GM19452 (cell line): Measurements from ENCODE around the gene DYNC1LI1.

ENCODE experiments used
- ATAC-seq: cut with Tn5 transposase; IDR thresholded peaks from one replicate; pipeline ENCODE4 v1.9.1; 2021; ENCODE audit not compliant: unreplicated experiment

Gene DYNC1LI1

GRCh38 chr3:32570421-32571191 lies at the start of gene DYNC1LI1:
Gene DYNC1LI1, minus strand, starts transcription at chr3:32570858. Its CDS starts 88 bp downstream, at chr3:32570770.
- ATAC-seq: peak; percentile 86

GRCh38 chr3:32619395-32619794 lies 48.7 kb upstream of the DYNC1LI1 start:
- ATAC-seq: no peak

GRCh38 chr3:32616267-32616962 lies 45.8 kb upstream of the DYNC1LI1 start:
- no peak for ATAC-seq

- no peak for ATAC-seq
These were observed 44.3 kb upstream of the DYNC1LI1 start for GRCh38 chr3:32614956-32615355.

- ATAC-seq: no peak
These were observed 42.5 kb upstream of the DYNC1LI1 start for GRCh38 chr3:32613183-32613582.

GRCh38 chr3:32612547-32612946 lies 41.9 kb upstream of the DYNC1LI1 start:
- ATAC-seq: no peak

GRCh38 chr3:32607522-32607921 lies 36.9 kb upstream of the DYNC1LI1 start:
- no peak for ATAC-seq

GRCh38 chr3:32606960-32607359 lies 36.3 kb upstream of the DYNC1LI1 start:
- no peak for ATAC-seq

GRCh38 chr3:32606277-32606676 lies 35.6 kb upstream of the DYNC1LI1 start:
- ATAC-seq: no peak

- no peak for ATAC-seq
These were observed 32.4 kb upstream of the DYNC1LI1 start for GRCh38 chr3:32603064-32603463.

- ATAC-seq: no peak
These were observed 31.5 kb upstream of the DYNC1LI1 start for GRCh38 chr3:32602206-32602605.

- ATAC-seq: no peak
These were observed 31.1 kb upstream of the DYNC1LI1 start for GRCh38 chr3:32601722-32602121.

- ATAC-seq: no peak
These were observed 27.0 kb upstream of the DYNC1LI1 start for GRCh38 chr3:32597656-32598055.

GRCh38 chr3:32596909-32597369 lies 26.3 kb upstream of the DYNC1LI1 start:
- no peak for ATAC-seq

GRCh38 chr3:32596282-32596908 lies 25.7 kb upstream of the DYNC1LI1 start:
- no peak for ATAC-seq

GRCh38 chr3:32595323-32595722 lies 24.7 kb upstream of the DYNC1LI1 start:
- no peak for ATAC-seq

GRCh38 chr3:32593903-32594525 lies 23.4 kb upstream of the DYNC1LI1 start:
- ATAC-seq: no peak

- no peak for ATAC-seq
These were observed 22.2 kb upstream of the DYNC1LI1 start for GRCh38 chr3:32592696-32593353.

GRCh38 chr3:32592011-32592410 lies 21.4 kb upstream of the DYNC1LI1 start:
- ATAC-seq: no peak

- ATAC-seq: no peak
These were observed 20.5 kb upstream of the DYNC1LI1 start for GRCh38 chr3:32591186-32591585.

GRCh38 chr3:32586356-32586755 lies 15.7 kb upstream of the DYNC1LI1 start:
- no peak for ATAC-seq
